ENCODE results near the gene SWAP70. TPM values are rescaled to one million over a fixed set of nuclear protein-coding genes. Genes with fewer than 3 reads are reported as not detected.

The SWAP70 gene
- total and polyA plus RNA-seq, 2 of the 8 experiments (the other 6 are each of a cell fraction or from before 2014, with no cell fraction given) = 14.8 to 37.5 TPM

DNA sequence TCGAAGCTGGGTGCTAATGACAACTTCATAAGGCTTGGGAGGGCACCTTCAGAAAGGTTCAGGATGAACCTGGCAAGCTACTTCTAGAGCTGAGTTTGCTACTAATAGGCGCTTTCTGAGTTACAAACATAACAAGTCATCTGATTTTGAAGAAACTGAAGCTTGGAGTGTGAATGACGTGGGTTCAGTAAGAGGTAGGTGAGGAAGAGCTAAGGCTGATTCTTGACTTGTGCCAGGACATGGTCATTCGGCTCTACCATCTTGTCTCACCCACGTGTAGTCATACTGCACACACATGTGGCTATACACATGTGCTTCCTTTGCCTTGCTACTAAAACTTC is 56.4 kb downstream of the SWAP70 start (continued):
- TF ChIP-seq, protein P1, sequence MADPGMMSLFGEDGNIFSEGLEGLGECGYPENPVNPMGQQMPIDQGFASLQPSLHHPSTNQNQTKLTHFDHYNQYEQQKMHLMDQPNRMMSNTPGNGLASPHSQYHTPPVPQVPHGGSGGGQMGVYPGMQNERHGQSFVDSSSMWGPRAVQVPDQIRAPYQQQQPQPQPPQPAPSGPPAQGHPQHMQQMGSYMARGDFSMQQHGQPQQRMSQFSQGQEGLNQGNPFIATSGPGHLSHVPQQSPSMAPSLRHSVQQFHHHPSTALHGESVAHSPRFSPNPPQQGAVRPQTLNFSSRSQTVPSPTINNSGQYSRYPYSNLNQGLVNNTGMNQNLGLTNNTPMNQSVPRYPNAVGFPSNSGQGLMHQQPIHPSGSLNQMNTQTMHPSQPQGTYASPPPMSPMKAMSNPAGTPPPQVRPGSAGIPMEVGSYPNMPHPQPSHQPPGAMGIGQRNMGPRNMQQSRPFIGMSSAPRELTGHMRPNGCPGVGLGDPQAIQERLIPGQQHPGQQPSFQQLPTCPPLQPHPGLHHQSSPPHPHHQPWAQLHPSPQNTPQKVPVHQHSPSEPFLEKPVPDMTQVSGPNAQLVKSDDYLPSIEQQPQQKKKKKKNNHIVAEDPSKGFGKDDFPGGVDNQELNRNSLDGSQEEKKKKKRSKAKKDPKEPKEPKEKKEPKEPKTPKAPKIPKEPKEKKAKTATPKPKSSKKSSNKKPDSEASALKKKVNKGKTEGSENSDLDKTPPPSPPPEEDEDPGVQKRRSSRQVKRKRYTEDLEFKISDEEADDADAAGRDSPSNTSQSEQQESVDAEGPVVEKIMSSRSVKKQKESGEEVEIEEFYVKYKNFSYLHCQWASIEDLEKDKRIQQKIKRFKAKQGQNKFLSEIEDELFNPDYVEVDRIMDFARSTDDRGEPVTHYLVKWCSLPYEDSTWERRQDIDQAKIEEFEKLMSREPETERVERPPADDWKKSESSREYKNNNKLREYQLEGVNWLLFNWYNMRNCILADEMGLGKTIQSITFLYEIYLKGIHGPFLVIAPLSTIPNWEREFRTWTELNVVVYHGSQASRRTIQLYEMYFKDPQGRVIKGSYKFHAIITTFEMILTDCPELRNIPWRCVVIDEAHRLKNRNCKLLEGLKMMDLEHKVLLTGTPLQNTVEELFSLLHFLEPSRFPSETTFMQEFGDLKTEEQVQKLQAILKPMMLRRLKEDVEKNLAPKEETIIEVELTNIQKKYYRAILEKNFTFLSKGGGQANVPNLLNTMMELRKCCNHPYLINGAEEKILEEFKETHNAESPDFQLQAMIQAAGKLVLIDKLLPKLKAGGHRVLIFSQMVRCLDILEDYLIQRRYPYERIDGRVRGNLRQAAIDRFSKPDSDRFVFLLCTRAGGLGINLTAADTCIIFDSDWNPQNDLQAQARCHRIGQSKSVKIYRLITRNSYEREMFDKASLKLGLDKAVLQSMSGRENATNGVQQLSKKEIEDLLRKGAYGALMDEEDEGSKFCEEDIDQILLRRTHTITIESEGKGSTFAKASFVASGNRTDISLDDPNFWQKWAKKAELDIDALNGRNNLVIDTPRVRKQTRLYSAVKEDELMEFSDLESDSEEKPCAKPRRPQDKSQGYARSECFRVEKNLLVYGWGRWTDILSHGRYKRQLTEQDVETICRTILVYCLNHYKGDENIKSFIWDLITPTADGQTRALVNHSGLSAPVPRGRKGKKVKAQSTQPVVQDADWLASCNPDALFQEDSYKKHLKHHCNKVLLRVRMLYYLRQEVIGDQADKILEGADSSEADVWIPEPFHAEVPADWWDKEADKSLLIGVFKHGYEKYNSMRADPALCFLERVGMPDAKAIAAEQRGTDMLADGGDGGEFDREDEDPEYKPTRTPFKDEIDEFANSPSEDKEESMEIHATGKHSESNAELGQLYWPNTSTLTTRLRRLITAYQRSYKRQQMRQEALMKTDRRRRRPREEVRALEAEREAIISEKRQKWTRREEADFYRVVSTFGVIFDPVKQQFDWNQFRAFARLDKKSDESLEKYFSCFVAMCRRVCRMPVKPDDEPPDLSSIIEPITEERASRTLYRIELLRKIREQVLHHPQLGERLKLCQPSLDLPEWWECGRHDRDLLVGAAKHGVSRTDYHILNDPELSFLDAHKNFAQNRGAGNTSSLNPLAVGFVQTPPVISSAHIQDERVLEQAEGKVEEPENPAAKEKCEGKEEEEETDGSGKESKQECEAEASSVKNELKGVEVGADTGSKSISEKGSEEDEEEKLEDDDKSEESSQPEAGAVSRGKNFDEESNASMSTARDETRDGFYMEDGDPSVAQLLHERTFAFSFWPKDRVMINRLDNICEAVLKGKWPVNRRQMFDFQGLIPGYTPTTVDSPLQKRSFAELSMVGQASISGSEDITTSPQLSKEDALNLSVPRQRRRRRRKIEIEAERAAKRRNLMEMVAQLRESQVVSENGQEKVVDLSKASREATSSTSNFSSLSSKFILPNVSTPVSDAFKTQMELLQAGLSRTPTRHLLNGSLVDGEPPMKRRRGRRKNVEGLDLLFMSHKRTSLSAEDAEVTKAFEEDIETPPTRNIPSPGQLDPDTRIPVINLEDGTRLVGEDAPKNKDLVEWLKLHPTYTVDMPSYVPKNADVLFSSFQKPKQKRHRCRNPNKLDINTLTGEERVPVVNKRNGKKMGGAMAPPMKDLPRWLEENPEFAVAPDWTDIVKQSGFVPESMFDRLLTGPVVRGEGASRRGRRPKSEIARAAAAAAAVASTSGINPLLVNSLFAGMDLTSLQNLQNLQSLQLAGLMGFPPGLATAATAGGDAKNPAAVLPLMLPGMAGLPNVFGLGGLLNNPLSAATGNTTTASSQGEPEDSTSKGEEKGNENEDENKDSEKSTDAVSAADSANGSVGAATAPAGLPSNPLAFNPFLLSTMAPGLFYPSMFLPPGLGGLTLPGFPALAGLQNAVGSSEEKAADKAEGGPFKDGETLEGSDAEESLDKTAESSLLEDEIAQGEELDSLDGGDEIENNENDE (IDR thresholded peaks at IDR 0.05; ENCODE audit: insufficient replicate concordance, low read length) = no peak
- no peak for TF ChIP-seq KDM4A (IDR thresholded peaks at IDR 0.05; ENCODE audit: low read depth, low read length, severe bottlenecking)
- no peak for TF ChIP-seq SIN3A (conservative IDR thresholded peaks at IDR 0.05 in 1 of 2, IDR thresholded peaks at IDR 0.05 in 1 of 2; ENCODE audit: low read depth in 1 of 2, low read length in 2 of 2)
- TF ChIP-seq SP1 (IDR thresholded peaks at IDR 0.05; ENCODE audit: low read depth, low read length) = no peak
- TF ChIP-seq TBP (IDR thresholded peaks at IDR 0.05; ENCODE audit: low read depth, low read length) = no peak
- TF ChIP-seq, protein P2, sequence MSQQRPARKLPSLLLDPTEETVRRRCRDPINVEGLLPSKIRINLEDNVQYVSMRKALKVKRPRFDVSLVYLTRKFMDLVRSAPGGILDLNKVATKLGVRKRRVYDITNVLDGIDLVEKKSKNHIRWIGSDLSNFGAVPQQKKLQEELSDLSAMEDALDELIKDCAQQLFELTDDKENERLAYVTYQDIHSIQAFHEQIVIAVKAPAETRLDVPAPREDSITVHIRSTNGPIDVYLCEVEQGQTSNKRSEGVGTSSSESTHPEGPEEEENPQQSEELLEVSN (IDR thresholded peaks at IDR 0.05) = no peak
- TF ChIP-seq SIX5 (IDR thresholded peaks at IDR 0.05; ENCODE audit: low read depth, low read length) = no peak
- TF ChIP-seq EP300 (IDR thresholded peaks at IDR 0.05; ENCODE audit: borderline replicate concordance in 1 of 2, low read depth in 2 of 2, low read length in 2 of 2) = no peak
- TF ChIP-seq POLR2A (IDR thresholded peaks at IDR 0.05; ENCODE audit: control extremely low read depth in 1 of 2, low read depth in 2 of 2, low read length in 2 of 2) = no peak
